ENCODE results near the gene HNRNPDL.

- TF ChIP-seq EZH2 (IDR thresholded peaks at IDR 0.05; ENCODE audit: insufficient read depth, poor library complexity, severe bottlenecking): no peak
- no peak for TF ChIP-seq EZH2phosphoT487 (IDR thresholded peaks at IDR 0.05; ENCODE audit: insufficient read depth, low read depth)
Observed at GRCh38 chr4:82432596-82432995, 2.3 kb upstream of the HNRNPDL start.

Measured in GM23248 (cell line).